Thoracic aorta (tissue), 2 donors: Measurements from ENCODE around the gene PGM2. TPM values are rescaled to one million over a fixed set of nuclear protein-coding genes. Genes with fewer than 3 reads are reported as not detected.
A peak's percentile ranks its signal among the peaks of the same experiment; 100 is the strongest.

Source experiments
- ATAC-seq: fragments of 150-250 bp; one replicate; pipeline ENCODE4 v1.8.0; 2017; ENCODE audit warnings: low read depth; ENCODE audit not compliant: insufficient number of reproducible peaks, low FRiP score
- DNase-seq: peaks from one replicate; pipeline ENCODE4 v3.0.0-alpha.2; 2020; ENCODE audit warnings: low spot score
- H3K27ac ChIP-seq, 2 donors: fragments of 200-600 bp; sonication (generic); 1 replicate in 1 of 2; 2 replicates in 1 of 2; pipeline ENCODE4 v1.5.1; 2016; ENCODE audit warnings: mild to moderate bottlenecking in 2 of 2, moderate library complexity in 2 of 2
- H3K27me3 ChIP-seq: fragments of 200-600 bp; sonication (generic); replicated peaks from 2 replicates; pipeline ENCODE4 v1.6.0; 2016; ENCODE audit warnings: mild to moderate bottlenecking; ENCODE audit not compliant: insufficient read depth
- H3K36me3 ChIP-seq: fragments of 200-600 bp; sonication (generic); one replicate; pipeline ENCODE4 v1.5.1; 2016
- H3K4me1 ChIP-seq, 2 donors: fragments of 200-600 bp; sonication (generic); 1 replicate in 1 of 2; 2 replicates in 1 of 2; pipeline versions ENCODE4 v1.5.1 to v1.6.0; 2016; ENCODE audit warnings: low read depth in 2 of 2, mild to moderate bottlenecking in 1 of 2; ENCODE audit not compliant: control insufficient read depth in 1 of 2
- H3K4me3 ChIP-seq: fragments of 200-600 bp; sonication (generic); 2 replicates; pipeline ENCODE4 v1.5.1; 2016; ENCODE audit warnings: mild to moderate bottlenecking
- H3K9me3 ChIP-seq: fragments of 200-600 bp; sonication (generic); 2 replicates; pipeline ENCODE4 v1.5.1; 2016
- total RNA-seq, 2 donors: library from RNA; depleted of rRNA; stranded (reverse); fragments of >200 nt; gene quantifications; one replicate each; pipeline versions ENCODE4 v1.1.0 to v1.2.3, GENCODE V29; 2016
- TF ChIP-seq, protein P1 (sequence below): fragments of 200-600 bp; sonication (generic); IDR thresholded peaks from one replicate; pipeline ENCODE4 v1.5.1; 2019; ENCODE audit warnings: antibody characterized with exemption

The PGM2 gene
- total RNA-seq, 2 donors from 2014 or later: 22.9 to 29.1 TPM

DNA sequence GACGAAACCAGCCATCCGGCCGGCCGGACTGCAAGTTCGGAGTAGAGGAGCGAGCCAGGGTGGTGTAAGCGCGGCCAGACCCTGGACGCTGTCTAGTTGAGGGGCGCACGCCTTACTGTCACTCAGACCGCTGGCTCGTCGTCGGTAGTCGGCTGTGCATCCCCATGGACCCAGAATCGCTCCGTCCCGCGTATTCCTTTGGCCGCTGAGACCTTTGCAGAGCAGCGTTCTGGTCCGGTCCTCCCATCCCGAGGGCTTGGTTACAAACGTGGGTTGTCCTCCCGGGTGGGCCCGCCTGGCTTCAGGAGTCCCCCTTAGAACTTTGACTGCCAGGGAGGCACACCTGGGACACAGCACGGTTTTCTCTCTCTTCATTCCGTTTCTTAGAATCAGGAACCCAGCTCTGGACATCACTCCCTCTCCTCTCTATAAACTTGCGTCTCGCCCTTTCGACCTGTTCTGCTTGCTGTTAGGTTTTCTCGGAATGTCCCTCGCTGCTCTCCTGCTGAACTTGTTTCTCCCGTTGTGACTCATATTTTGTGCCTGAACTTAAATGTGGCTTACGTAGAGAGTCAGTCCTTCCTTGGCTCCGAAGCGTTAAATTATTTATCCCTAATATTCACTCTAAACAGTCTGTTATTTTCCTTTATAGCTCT lies 672 bp downstream of the PGM2 start:
- peak overlapping the region; percentile 63 to 78 for H3K27ac ChIP-seq
- peaks cover 5 to 18% of the 10 kb centered on the region in 2 donors for H3K4me1 ChIP-seq
- TF ChIP-seq, protein P1, sequence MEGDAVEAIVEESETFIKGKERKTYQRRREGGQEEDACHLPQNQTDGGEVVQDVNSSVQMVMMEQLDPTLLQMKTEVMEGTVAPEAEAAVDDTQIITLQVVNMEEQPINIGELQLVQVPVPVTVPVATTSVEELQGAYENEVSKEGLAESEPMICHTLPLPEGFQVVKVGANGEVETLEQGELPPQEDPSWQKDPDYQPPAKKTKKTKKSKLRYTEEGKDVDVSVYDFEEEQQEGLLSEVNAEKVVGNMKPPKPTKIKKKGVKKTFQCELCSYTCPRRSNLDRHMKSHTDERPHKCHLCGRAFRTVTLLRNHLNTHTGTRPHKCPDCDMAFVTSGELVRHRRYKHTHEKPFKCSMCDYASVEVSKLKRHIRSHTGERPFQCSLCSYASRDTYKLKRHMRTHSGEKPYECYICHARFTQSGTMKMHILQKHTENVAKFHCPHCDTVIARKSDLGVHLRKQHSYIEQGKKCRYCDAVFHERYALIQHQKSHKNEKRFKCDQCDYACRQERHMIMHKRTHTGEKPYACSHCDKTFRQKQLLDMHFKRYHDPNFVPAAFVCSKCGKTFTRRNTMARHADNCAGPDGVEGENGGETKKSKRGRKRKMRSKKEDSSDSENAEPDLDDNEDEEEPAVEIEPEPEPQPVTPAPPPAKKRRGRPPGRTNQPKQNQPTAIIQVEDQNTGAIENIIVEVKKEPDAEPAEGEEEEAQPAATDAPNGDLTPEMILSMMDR: no peak
- H3K4me3 ChIP-seq: peak overlapping the region; percentile 94
- no peak for DNase-seq
- H3K27me3 ChIP-seq: no peaks in the 10 kb centered on the region
- no peak for ATAC-seq
- peaks cover 5% of the 10 kb centered on the region for H3K36me3 ChIP-seq
- H3K9me3 ChIP-seq: no peaks in the 10 kb centered on the region

DNA sequence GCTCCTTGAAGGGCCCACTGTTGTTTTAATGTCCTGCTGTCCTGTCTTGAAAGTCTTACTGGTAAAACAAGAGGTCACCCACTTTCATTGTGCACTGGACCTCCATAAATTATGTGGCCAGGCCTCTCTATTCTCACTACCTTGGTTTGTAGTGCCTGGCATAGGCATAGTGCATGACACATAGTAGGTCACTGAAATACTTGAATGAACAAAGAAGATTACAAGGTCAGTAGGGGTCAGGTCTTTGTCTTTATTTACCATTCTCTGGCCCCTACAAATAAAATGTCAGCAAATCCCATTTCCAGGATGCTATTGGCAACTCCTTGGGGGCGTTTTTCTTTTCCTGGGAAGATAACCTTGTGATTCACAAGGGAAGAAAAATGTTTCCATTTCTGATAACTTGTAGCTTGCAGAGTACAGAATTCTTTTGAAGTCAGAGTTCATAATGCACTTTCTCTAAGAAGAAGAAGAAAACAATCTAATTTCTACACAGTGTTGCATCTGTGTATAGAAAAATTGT lies 1.4 kb downstream of the PGM2 start:
- Histone ChIP-seq H3K27me3 (no peaks in the 10 kb centered on the region), H3K4me1 (peaks cover 5 to 18% of the 10 kb centered on the region in 2 donors), H3K4me3 (peak overlapping the region; percentile 94), H3K36me3 (peaks cover 5% of the 10 kb centered on the region), H3K9me3 (no peaks in the 10 kb centered on the region), H3K27ac (no peak overlapping the region)
- no peak for DNase-seq
- TF ChIP-seq, protein P1: no peak
- no peak for ATAC-seq

DNA sequence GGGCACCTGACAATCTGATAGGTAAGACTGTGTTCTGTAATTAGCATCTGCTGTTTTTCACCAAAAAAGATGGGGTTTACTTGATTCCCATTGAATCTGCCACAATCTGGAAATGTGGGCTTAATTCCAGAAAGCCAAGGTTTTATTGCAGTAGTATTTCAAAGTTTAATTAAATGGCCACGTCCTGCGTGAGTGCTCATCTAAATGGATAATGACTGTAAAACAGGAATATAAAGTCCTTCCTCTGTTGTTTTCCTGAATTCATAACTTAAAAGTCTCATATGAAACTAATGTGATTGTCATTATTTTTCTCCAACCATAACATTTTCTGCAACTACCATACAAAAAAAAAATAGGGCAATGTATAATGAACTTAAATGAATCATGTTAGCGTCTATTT lies 2.4 kb downstream of the PGM2 start:
- Histone ChIP-seq H3K4me3 (no peak overlapping the region), H3K9me3 (no peaks in the 10 kb centered on the region), H3K36me3 (peaks cover 5% of the 10 kb centered on the region), H3K27me3 (no peaks in the 10 kb centered on the region), H3K27ac (no peak overlapping the region), H3K4me1 (peaks cover 5 to 18% of the 10 kb centered on the region in 2 donors)
- no peak for ATAC-seq
- DNase-seq: no peak
- TF ChIP-seq, protein P1: no peak

DNA sequence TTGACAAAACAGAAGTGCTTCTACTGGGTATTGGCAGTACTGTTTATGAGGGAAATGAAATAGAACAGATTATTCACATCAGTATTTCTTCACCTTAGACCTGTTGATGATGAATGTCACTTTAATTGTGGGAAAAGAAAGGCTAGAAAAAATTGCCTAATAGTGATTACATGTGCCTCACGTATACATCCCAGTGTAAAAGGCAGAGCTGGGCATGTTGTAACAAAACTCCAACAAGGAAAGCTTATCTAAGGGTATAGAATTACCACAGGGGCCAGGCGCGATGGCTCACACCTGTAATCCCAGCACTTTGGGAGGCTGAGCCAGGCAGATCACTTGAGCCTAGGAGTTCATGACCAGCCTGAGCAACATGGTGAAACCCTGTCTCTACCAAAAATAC lies 4.2 kb downstream of the PGM2 start:
- Histone ChIP-seq H3K4me3 (no peak overlapping the region), H3K27ac (no peak overlapping the region), H3K27me3 (no peaks in the 10 kb centered on the region), H3K9me3 (no peaks in the 10 kb centered on the region), H3K36me3 (peaks cover 5% of the 10 kb centered on the region), H3K4me1 (peaks cover 5 to 12% of the 10 kb centered on the region in 2 donors)
- ATAC-seq: no peak
- no peak for DNase-seq
- TF ChIP-seq, protein P1: no peak

DNA sequence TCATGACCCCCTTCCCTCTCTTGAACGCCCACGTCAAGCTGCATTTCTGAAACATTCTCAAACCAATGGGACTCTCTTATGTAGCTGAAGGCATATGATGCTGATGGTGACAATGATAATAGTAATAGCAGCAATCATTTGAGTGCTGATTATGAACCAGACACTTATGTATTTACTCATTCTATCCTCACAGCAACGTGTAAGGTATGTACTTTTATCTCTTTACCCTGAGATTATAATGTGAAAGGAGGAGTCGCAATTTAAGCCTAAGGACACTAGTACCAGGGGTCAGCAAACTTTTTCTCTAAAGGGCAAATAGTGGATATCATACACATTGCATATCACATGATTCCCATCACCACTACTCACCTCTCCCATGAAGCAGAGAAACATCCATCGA lies 8.5 kb downstream of the PGM2 start:
- Histone ChIP-seq H3K27ac (no peak overlapping the region), H3K9me3 (no peaks in the 10 kb centered on the region), H3K4me1 (peaks cover 0 to 9% of the 10 kb centered on the region in 2 donors), H3K27me3 (no peaks in the 10 kb centered on the region), H3K4me3 (no peak overlapping the region), H3K36me3 (peaks cover 13% of the 10 kb centered on the region)
- ATAC-seq (no peak), DNase-seq (no peak)
- TF ChIP-seq, protein P1: no peak
